K562 (cell line): ENCODE data around the gene TAS1R3. TPM values are rescaled to one million over a fixed set of nuclear protein-coding genes. Genes with fewer than 3 reads are reported as not detected.

Experiments
- AFF1 ChIP-seq, 2 experiments: fragments of 450-650 bp; IDR thresholded peaks; 2 replicates each; pipeline ENCODE4 v1.6.1; 2018; ENCODE audit warnings: mild to moderate bottlenecking in 2 of 2, low read depth in 1 of 2; ENCODE audit not compliant: partially characterized antibody in 2 of 2
- BRD4 ChIP-seq: fragments of 200-600 bp; sonication (generic); IDR thresholded peaks from 2 replicates; pipeline ENCODE4 v1.6.1; 2017; ENCODE audit warnings: inconsistent platforms
- CHD1 ChIP-seq: fragments of 200-600 bp; sonication (generic); IDR thresholded peaks from one replicate; pipeline ENCODE4 v1.6.1; 2012; ENCODE audit warnings: mild to moderate bottlenecking, moderate library complexity, low read length, inconsistent platforms
- CTCF ChIP-seq, 3 experiments: IDR thresholded peaks in 2 of 3; conservative IDR thresholded peaks in 1 of 3; 2 replicates each; pipeline ENCODE4 v1.5.1; 2011 to 2012; ENCODE audit warnings: low read length in 3 of 3, mild to moderate bottlenecking in 3 of 3, control low read depth in 2 of 3, improper control_type of control experiment in 1 of 3, inconsistent platforms in 1 of 3, low read depth in 1 of 3, mixed read lengths in 1 of 3, moderate library complexity in 1 of 3; ENCODE audit not compliant: insufficient read depth in 2 of 3
- E2F5 ChIP-seq: sonication (generic); formaldehyde crosslinking; IDR thresholded peaks from 2 replicates; pipeline ENCODE4 v1.8.0; 2022; ENCODE audit warnings: mild to moderate bottlenecking, missing genetic modification reagents
- FIP1L1 ChIP-seq: fragments of 200-400 bp; formaldehyde crosslinking; IDR thresholded peaks from 2 replicates; pipeline ENCODE4 v1.6.1; 2018; ENCODE audit warnings: mild to moderate bottlenecking, low read depth, low read length; ENCODE audit not compliant: poor library complexity, severe bottlenecking
- LARP7 ChIP-seq: fragments of 450-650 bp; IDR thresholded peaks from 2 replicates; pipeline ENCODE4 v1.6.1; 2016
- NONO ChIP-seq, 2 experiments: fragments of 200-400 bp in 1 of 2; fragments of 450-650 bp in 1 of 2; formaldehyde crosslinking in 1 of 2; IDR thresholded peaks; 2 replicates each; pipeline ENCODE4 v1.6.1; 2017; ENCODE audit warnings: low read depth in 2 of 2, mild to moderate bottlenecking in 2 of 2, moderate library complexity in 2 of 2, low read length in 1 of 2
- PATZ1 ChIP-seq: fragments of 250-450 bp; sonication (Bioruptor Pico); IDR thresholded peaks from 2 replicates; pipeline ENCODE4 v1.5.0; 2020; ENCODE audit warnings: mild to moderate bottlenecking, borderline replicate concordance
- POLR2G ChIP-seq: fragments of 200-400 bp; formaldehyde crosslinking; IDR thresholded peaks from 2 replicates; pipeline ENCODE4 v1.6.1; 2017; ENCODE audit warnings: low read depth, mild to moderate bottlenecking, antibody characterized with exemption, low read length, moderate library complexity
- ZBTB33 ChIP-seq: sonication (generic); formaldehyde crosslinking; IDR thresholded peaks from 2 replicates; pipeline ENCODE4 v1.8.1; 2023; ENCODE audit warnings: mild to moderate bottlenecking, missing genetic modification reagents
- ZBTB7A ChIP-seq: IDR thresholded peaks from 2 replicates; pipeline ENCODE4 v1.6.1; 2011; ENCODE audit warnings: low read depth, mild to moderate bottlenecking, low read length, moderate library complexity, borderline replicate concordance; ENCODE audit not compliant: control insufficient read depth
- ZBTB9 ChIP-seq: fragments of 450-650 bp; formaldehyde crosslinking; IDR thresholded peaks from 2 replicates; pipeline ENCODE4 v1.4.0; 2020; ENCODE audit warnings: mild to moderate bottlenecking, moderate library complexity
- polyA plus RNA-seq, 8 experiments: library from polyadenylated mRNA; depleted of rRNA in 4 of 8; stranded (reverse) in 5 of 8; unstranded in 3 of 8; fragments of >200 nt; fragmentation: Nextera tagmentation in 2 of 8; fragmentation: Illumina TruSeq in 1 of 8; extraction: Ambion mirVana in 2 of 8; extraction: Trizol in 1 of 8; gene quantifications; 2 replicates each; pipeline versions ENCODE4 v1.2.1 to v1.2.3, GENCODE V29; 2011 to 2014; ENCODE audit warnings: inconsistent platforms in 1 of 8, missing spikeins in 1 of 8
- total RNA-seq, 7 experiments: library from RNA; depleted of rRNA in 6 of 7; stranded (reverse); fragments of >200 nt in 6 of 7; fragmentation: Illumina TruSeq in 2 of 7; extraction: Trizol in 2 of 7; gene quantifications; 2 replicates each; pipeline versions ENCODE4 v1.2.1 to v1.2.3, GENCODE V29; 2011 to 2021; ENCODE audit warnings: low replicate concordance in 1 of 7

The TAS1R3 gene
- total and polyA plus RNA-seq, 9 of the 15 experiments (the other 6 are each of a cell fraction or from before 2014, with no cell fraction given): 0.07 to 0.13 TPM; not detected in 7

- TF ChIP-seq AFF1 (IDR thresholded peaks at IDR 0.05; ENCODE audit: low read depth in 1 of 2, partially characterized antibody in 2 of 2) (no peak), BRD4 (no peak), NONO (IDR thresholded peaks at IDR 0.05; ENCODE audit: low read depth in 2 of 2, low read length in 1 of 2) (no peak), LARP7 (no peak), FIP1L1 (no peak), PATZ1 (CRISPR knock-in tag) (no peak), ZBTB9 (CRISPR knock-in tag) (no peak), CHD1 (peak; percentile 1), ZBTB33 (no peak), CTCF (IDR thresholded peaks at IDR 0.05 in 2 of 3, conservative IDR thresholded peaks at IDR 0.05 in 1 of 3; ENCODE audit: insufficient read depth in 2 of 3, low read depth in 1 of 3, low read length in 3 of 3) (no peak), POLR2G (peak; percentile 47; the same call in 1 of the 2 replicates), E2F5 (CRISPR knock-in tag) (no peak), ZBTB7A (no peak)
These were observed 5.6 kb upstream of the TAS1R3 start (continued) for GRCh38 chr1:1325288-1326074.
